ENCODE measurements around the gene CHCHD10.
A peak's percentile ranks its signal among the peaks of the same experiment; 100 is the strongest.

CHCHD10 gene

DNA sequence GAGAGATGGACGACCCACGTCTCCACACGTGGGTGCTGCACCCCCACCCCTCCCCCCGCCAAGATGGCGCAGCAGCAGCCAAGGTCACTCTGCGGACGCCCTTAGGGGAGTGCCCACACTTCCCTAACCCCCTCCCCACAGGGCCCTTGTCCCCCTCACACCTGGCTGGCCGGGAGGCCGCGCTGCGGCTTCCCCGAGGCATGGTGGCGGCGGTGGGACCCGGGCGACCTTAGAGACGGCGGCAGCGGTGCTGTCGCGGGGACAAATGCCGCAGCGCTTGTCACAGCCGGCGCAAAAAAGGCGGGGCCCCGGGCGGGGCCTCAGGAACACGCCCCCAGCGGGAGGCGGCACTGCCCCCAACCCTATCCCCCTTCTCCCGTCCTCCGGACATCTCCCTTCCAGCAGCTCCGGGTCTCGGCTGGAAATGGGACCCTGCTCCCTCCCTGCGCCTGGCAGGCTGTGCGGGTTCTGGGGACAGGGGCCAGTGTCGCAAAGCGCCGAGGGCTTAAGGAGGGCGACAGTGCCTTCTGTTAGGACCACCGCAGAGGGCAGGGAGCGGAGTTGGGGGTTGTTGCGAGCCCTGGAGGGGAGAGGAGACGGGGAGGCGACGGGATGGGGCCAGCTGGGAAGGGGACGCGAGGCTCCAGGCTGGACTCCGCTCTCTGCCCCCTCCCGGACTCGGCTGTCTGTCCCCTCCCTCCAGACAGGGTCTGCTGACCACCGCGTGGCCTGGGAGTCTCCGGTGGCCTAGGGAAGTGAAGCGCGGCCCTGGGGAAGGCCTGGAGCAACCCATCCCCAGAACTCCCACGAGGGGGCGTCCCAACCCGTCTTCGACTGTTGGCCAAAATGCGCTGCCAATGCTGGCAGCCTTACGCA is at the start of gene CHCHD10:
Gene CHCHD10 (minus strand): TSS at position 300 of the 876 bp plus-strand sequence. CDS start 98 bp downstream, at position 202.
- DNase-seq (ENCODE audit: low read depth), result peak; percentile 47

DNA sequence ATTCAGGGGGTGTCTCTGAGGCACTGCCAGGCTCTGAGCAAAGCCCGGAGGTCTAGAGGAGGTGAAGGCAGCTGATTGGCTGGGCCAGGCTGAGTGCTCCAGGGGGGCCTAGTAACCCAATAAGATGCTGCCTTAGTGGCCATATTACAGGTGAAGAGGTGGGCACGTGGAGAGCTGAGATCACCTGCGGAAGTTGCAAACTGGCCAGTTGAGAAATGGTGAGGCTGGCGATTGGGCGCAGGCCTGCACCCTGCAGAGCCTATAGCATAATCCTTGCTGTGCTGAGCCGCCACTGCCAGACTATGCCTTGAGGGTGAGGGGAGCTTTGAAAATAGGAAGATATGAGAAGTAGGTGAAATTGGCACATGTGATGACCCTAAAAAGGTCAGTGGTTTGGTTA is 49.4 kb upstream of the CHCHD10 start:
- DNase-seq (ENCODE audit: low read depth), result no peak

- no peak for DNase-seq (ENCODE audit: low read depth)
These were observed 48.6 kb upstream of the CHCHD10 start for GRCh38 chr22:23816156-23816976.

DNA sequence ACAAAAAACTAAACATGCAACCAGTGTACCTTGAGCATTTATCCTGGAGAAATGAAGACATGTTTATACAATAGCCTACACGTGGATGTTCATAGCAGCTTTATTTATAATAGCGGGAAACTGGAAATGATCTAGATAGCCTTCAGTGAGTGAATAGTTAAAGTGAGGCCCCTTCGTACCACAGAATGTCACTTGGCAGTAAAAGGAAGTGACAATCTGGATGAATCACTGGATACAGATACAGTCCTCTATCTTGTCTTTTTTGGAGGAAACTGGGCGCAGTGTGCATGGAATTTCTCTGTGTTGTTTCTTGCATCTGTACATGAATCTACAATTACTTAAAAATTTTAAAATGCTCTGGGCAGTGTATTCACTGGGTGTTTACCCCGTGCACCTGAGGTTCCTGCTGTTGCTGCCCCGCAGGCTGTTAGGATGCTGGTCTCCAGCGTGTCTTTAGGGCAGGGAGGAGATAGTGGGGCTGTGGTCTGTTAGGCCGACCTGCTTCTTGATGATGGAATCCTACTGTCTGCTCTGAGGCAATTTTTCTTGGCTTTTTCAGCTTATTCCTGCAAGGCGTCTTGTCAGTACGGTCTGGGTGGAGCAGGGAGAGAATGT is 47.9 kb upstream of the CHCHD10 start:
- no peak for DNase-seq (ENCODE audit: low read depth)

GRCh38 chr22:23812378-23812777 is 44.6 kb upstream of the CHCHD10 start:
- DNase-seq (ENCODE audit: low read depth), result no peak

DNA sequence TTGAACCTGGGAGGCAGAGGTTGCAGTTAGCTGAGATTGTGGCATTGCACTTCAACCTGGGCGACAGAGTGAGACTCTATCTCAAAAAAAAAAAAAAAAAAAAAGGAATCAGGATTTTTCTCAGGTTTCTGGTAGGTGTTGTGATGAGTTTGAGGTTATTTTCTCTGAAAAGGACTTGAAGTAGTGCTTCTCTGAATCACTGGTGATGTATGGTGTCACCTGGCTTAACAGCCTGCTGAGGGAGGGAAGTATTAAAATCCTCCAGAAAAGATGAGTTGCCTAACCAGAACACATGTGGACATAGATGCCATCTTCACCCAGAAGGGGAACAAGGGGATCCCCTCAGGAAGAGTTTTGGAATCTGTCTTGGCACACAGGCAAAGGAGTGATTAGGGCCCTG is 39.1 kb upstream of the CHCHD10 start:
- DNase-seq (ENCODE audit: low read depth), result no peak

DNA sequence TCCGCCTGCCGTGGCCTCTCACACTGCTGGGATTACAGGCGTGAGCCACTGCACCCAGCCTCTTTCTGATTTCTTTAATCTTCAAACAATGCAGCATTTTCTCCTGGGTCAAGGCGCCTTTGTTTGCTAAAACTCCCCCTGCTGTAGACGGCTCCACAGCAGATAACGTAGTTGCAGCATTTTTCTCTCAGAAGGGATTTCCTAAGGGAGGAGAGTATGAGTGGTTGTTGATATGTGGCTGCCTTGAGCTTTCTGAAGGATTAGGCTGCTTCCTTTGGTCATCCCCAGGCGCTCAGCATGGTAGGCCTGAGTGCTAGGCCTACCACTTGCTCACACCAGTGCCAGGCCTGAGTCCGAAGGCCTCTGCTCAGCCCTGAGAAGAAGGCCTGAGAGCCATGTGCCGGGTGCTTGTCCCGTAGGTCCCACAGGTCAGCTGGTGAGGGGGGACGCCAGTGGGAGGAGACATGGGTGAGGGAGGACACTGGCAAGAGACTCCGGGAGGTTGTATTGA is 37.1 kb upstream of the CHCHD10 start:
- no peak for DNase-seq (ENCODE audit: low read depth)

DNA sequence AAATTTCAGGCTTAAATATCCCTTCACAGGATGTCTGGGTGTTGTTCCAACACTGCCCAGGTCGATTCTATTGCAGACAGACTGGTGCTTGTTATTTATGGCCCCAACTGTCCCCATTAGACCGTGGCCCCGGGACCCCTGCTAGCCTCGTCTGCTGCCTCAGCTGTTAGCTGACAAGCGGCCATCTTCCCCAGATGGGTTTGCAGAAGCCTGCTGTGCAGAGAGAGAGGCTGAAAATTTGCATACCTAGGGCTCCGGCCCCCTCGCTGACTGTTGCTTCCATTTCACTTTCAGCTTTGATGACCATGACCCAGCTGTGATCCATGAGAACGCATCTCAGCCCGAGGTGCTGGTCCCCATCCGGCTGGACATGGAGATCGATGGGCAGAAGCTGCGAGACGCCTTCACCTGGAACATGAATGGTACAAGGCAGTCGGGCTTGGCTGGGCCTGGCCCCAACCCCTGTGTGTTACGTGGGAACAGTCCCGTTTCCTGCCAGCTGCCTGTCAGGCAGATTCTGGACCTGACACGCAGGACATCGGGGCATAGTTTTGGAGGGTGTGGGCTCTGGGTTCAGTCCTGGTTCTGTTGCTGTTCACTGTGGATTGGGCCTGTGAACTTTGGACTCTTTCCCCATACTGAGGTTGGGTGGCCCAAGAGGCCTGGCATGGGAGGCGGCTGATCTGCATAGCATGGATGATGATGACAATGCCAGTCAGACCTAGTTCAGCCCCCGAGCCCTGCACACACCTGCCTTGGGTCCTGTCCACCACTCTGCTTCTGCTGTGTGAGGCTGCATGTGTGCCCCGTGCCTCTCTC is 35.4 kb upstream of the CHCHD10 start:
- no peak for DNase-seq (ENCODE audit: low read depth)

- DNase-seq (ENCODE audit: low read depth), result no peak
These were observed 34.2 kb upstream of the CHCHD10 start for GRCh38 chr22:23801886-23802377.

- DNase-seq (ENCODE audit: low read depth), result no peak
These were observed 33.6 kb upstream of the CHCHD10 start for GRCh38 chr22:23801238-23801821.

DNA sequence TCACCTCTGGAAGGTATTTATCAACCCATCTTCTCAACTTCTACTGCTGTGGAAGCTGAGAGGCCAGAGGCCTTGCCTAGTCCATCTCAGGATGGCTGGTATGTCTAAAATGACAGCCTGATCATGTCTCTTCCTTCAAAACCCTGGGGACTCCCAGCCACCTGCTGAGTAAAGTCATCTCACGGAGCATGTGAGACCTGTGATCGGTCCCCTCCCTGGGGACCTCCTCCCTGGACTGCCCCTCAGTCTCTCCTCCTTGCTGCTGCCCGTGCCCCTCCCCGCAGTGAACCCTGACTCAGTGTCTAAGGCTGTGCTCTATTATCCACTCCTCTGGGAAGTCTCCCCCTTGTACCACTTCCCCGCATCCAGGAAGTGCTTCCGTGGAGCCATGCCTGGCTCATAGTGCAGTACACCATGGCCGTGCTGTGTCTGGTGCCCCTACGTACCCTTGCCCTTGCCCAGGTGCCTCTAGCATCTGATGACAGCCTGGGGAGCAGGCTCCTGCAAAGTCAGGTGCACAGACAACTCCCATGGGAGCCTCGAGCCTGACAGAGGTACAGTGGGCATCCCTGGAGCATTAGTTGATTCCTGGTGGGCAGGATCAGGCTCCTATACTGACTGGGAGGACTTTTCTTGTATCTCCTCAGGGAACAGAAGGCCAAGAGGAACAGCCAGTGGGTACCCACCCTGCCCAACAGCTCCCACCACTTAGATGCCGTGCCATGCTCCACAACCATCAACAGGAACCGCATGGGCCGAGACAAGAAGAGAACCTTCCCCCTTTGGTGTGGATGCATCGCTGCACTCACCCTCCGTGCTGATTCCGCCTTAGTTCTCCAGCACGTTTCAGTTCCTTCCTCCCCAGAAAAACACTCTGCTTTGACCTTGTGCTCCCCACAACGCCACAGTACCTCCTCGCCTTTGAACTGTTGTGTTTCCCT is 32.8 kb upstream of the CHCHD10 start:
- DNase-seq (ENCODE audit: low read depth), result no peak

DNA sequence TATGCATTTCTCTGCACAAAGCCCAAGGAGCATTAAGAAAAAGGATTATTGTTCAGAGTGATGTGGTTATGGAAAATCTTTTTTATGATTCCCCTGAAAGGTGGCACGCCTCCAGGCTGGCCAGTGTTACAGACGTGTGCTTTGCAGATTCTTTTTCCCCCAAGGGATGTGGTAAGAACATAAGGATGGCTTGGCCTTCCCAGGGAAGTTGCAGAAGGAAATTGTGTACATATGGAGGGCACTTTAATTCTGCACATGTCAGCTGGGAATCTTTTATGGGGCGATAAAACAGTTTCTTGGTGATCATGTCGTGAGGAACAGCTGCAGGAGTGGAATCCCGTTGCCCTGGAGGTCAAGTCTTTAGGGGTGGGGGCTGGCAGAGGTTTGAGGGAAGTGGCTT is 28.7 kb upstream of the CHCHD10 start:
- DNase-seq (ENCODE audit: low read depth), result peak; percentile 73

- DNase-seq (ENCODE audit: low read depth), result no peak
These were observed 25.6 kb upstream of the CHCHD10 start for GRCh38 chr22:23793326-23793725.

DNA sequence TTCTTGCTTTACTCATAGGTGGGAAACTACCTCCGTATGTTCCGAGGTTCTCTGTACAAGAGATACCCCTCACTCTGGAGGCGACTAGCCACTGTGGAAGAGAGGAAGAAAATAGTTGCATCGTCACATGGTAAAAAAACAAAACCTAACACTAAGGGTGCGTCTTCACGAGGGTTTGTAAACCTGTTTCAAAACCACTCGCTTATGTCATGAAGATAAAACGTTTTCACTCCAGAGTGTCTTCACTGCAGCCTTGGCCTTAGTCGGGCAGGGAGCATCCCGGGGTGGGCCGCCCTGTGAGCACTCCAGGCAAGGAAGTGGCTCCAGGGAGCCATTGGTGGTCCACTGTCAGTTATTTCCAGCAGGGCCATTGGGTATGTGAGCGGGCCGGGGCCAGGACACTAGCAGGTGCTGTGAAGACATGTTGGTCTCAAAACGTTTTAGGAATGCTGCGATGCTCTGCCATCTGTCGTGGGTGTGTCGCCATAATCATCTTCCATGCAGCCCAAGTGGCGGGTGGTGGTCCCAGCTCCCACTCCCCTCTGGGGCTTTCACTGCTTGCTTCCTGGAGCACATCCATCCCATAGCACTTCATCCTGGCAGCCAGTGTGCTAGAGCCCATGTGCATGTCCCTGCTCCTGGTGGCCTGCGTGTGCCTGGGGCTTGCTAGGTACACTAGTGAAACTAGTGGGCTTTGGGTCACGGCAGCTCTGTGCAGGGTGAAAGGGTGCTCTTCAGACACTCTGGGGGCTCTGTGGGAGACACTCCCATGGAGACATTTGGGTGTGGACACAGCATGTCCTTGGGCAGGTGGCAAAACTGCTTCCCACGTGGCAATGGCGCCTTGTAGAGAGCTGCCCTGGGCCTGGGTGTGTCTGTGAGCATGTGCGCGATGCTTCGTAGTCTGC is 24.2 kb upstream of the CHCHD10 start:
- DNase-seq (ENCODE audit: low read depth), result no peak

- DNase-seq (ENCODE audit: low read depth), result peak; percentile 80
These were observed 23.3 kb upstream of the CHCHD10 start for GRCh38 chr22:23790819-23791737.

DNA sequence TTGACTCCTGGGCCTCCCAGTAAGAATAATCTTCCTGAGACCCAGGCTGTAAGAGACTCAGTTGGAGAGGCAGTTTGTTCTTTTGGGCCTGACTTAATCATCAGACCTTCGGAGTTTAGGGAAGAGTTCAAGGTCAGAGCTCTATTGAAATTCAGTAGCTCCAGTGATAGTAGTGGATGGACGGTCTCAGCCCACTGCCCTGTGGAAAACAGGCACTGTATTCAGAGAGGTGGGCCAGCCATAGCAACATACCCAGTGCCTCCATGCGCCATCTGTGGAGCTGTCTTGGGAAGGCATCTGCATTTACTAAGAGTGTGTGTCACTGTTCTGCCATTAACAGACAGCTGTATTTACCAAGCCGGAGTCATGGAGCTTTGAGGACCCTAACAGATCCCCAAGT is 21.9 kb upstream of the CHCHD10 start:
- no peak for DNase-seq (ENCODE audit: low read depth)

- DNase-seq (ENCODE audit: low read depth), result no peak
These were observed 21.3 kb upstream of the CHCHD10 start for GRCh38 chr22:23789121-23789520.

GRCh38 chr22:23787910-23788309 is 20.1 kb upstream of the CHCHD10 start:
- DNase-seq (ENCODE audit: low read depth), result no peak
